HG03432 (cell line): ENCODE measurements around the gene EMP2.

Experiments
- ATAC-seq: cut with Tn5 transposase; IDR thresholded peaks from one replicate; pipeline ENCODE4 v1.9.1; 2021; ENCODE audit warnings: mild to moderate bottlenecking, moderate library complexity; ENCODE audit not compliant: unreplicated experiment

Gene EMP2

GRCh38 chr16:10610499-10611184 is 30.2 kb upstream of the EMP2 start:
- no peak for ATAC-seq

- no peak for ATAC-seq
These were observed 29.0 kb upstream of the EMP2 start for GRCh38 chr16:10609402-10609774.

GRCh38 chr16:10608687-10609401 is 28.4 kb upstream of the EMP2 start:
- no peak for ATAC-seq

GRCh38 chr16:10607157-10607556 is 26.8 kb upstream of the EMP2 start:
- no peak for ATAC-seq

GRCh38 chr16:10606607-10607006 is 26.2 kb upstream of the EMP2 start:
- no peak for ATAC-seq

GRCh38 chr16:10605636-10606035 is 25.2 kb upstream of the EMP2 start:
- no peak for ATAC-seq

GRCh38 chr16:10601444-10602408 is 21.3 kb upstream of the EMP2 start:
- ATAC-seq = peak; percentile 14

- ATAC-seq = peak; percentile 61
These were observed 20.5 kb upstream of the EMP2 start for GRCh38 chr16:10600782-10601443.

- ATAC-seq = no peak
These were observed 19.2 kb upstream of the EMP2 start for GRCh38 chr16:10599626-10600025.

- ATAC-seq = no peak
These were observed 17.8 kb upstream of the EMP2 start for GRCh38 chr16:10598157-10598556.

- ATAC-seq = no peak
These were observed 16.8 kb upstream of the EMP2 start for GRCh38 chr16:10597187-10597601.

GRCh38 chr16:10594312-10594950 is 14.0 kb upstream of the EMP2 start:
- no peak for ATAC-seq

GRCh38 chr16:10592611-10593010 is 12.2 kb upstream of the EMP2 start:
- no peak for ATAC-seq

GRCh38 chr16:10590342-10590741 is 9.9 kb upstream of the EMP2 start:
- no peak for ATAC-seq

- ATAC-seq = no peak
These were observed 8.7 kb upstream of the EMP2 start for GRCh38 chr16:10589109-10589508.

- no peak for ATAC-seq
These were observed 7.2 kb upstream of the EMP2 start for GRCh38 chr16:10587622-10588021.

- no peak for ATAC-seq
These were observed 4.6 kb upstream of the EMP2 start for GRCh38 chr16:10584981-10585438.

- no peak for ATAC-seq
These were observed 2.9 kb upstream of the EMP2 start for GRCh38 chr16:10583269-10583668.

GRCh38 chr16:10581507-10581906 is 1.1 kb upstream of the EMP2 start:
- ATAC-seq = no peak

GRCh38 chr16:10580883-10581247 is 467 bp upstream of the EMP2 start:
- ATAC-seq = no peak
